NOMO-1 (cell line): ENCODE data around the gene SGCD.

Experiments
- DNase-seq, 2 experiments: peaks; one replicate each; lab custom pipeline; 2025; ENCODE audit not compliant: unreplicated experiment in 2 of 2; lab: John Stamatoyannopoulos, UW

The SGCD gene

DNA sequence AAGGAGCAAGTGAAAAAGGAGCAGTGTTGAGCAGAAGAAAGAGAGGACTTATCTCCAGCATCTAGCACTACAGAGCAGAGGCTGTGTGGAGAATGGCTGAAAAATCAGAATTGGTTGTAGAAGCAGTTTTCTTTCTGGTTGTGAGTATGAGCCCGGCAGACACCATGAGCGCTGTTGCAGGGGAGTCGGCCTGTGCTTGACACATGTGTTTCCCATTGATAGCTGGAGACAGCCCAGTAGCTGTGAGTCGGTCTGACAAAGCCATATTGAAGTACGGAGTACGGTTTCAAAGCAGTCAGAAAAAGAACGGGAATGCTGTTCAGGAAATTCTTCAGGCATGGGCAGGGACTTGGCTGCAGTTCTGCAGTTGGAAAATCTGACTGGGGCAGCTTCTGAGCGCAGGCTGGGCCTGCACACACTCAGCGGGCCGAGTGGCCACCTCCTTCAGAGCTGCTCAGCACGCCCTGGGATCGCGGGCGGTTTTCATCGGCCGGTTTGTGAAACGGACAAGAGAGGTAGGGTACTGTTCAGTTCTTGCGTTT is at the start of gene SGCD:
TSS of gene SGCD (plus strand) at position 447 of the 542 bp plus-strand sequence.
- DNase-seq: no peak

- no peak for DNase-seq
These were observed 49.7 kb upstream of the SGCD start for GRCh38 chr5:156277290-156277689.

GRCh38 chr5:156295431-156295830 is 31.5 kb upstream of the SGCD start:
- no peak for DNase-seq

- DNase-seq: no peak
These were observed 16.8 kb upstream of the SGCD start for GRCh38 chr5:156310115-156310514.

DNA sequence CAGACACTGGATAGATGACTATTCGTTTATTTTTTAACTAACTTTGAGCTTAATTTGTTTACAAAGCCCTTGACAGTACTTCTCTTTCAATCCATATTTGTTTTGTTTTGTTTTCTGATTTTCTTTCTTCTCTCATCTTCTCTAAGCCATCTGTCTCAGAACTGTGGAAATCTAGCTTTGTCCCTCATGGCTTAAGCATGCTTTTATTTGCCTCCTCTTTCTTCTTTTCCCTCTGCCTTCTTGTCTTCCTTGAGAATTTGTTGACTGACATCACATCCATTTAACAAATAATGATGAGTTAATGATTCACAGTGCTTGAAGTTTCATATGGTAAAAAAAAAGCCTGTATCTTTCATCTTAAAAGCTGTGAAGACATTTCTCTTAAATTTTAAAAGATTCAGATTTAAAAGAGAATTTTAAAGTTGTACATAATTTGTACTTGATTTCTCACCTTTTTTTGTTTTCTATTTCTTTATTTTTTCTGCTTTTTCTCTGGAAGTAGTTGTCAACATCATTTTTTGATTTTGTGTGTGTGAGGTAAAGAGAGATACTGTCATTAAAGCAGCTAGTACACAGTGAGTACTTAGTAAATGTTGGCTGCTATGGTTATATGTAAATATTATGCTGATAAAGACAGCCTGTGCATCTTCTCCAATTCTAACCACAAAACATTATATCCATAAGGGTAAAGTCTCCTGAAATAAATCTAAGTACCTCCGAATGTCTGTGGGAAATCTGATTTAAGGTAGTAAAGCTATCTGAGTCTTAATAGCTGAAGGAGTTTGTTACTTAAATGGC is 13.9 kb upstream of the SGCD start:
- no peak for DNase-seq

DNA sequence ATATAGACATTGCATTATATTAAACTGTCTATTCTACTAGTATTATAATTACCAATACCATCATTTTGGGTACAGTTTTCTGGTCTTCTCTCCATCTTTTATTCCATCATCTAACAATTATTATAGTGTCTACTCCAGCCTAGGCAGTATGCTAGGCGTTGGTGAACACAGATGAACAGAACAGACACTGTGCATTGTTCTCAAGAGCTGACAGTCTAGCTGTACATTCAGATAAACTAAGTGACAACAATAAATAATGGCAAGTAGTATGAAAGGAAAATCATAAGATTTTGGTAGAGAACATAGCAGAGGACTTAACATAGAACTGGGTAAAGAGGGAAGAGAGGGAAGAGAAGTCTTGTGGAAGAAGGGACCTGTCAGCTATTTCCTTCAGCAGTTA is 12.5 kb upstream of the SGCD start:
- no peak for DNase-seq

GRCh38 chr5:156322666-156323065 is 4.3 kb upstream of the SGCD start:
- DNase-seq: no peak

GRCh38 chr5:156327296-156327695 is 332 bp downstream of the SGCD start:
- no peak for DNase-seq

GRCh38 chr5:156328161-156328560 is 1.2 kb downstream of the SGCD start:
- DNase-seq: no peak

DNA sequence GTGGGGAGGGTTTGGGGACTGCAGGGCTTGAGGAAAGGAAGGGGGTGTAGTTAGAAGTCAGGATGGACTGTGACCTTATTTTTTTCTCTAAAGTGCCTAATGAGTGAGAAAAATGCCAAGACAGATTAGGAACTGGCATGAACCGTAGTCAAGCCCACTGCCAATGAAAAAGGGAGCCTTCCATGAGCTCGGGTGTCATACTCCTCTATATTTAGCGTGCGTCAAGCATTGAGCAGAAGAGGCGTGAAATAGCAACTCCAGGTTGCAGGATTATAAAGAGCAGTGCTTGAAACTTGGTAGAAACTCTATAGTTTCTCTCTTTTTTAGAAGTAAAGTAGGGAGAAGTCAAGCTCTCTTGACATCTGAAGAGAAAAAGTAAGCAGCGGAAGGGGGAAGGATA is 1.8 kb downstream of the SGCD start:
- DNase-seq: no peak

GRCh38 chr5:156329171-156329611 is 2.2 kb downstream of the SGCD start:
- no peak for DNase-seq

DNA sequence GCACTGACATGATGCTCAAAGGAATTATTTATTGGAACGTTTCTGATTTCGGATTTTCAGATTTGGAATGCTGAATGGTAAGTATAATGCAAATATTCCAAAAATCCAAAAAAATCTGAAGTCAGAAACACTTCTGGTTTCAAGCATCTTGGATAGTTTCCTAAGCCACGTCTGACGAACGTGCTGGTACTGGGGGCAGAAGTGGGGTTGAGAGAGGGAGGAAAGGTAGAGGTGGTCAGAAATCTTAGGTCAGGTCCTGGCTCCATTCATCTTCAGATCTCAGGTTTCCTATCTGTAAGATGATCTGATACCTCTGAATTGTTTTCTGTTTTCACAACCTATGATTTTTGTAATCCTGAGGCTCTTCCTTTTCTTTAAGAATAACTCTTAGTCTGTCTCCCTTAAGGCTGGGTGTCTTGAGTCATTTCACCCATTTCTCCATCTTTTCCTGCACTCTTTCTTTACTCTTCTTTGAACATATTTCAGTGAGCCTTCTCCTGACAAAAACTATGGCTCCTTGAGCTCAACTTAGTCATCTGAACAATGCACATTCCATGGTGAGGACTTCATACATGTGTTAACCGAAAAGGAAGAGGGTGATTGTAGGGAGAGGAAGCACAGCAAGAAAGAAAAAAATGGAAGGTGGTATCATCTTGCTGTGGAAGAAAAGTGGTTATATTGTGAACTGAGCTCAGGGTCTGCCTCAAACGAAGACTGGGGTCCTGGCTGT is 3.3 kb downstream of the SGCD start:
- no peak for DNase-seq

- no peak for DNase-seq
These were observed 4.2 kb downstream of the SGCD start for GRCh38 chr5:156331181-156331580.

GRCh38 chr5:156331845-156332244 is 4.9 kb downstream of the SGCD start:
- no peak for DNase-seq

- DNase-seq: no peak
These were observed 5.3 kb downstream of the SGCD start for GRCh38 chr5:156332245-156332644.

- no peak for DNase-seq
These were observed 12.3 kb downstream of the SGCD start for GRCh38 chr5:156339139-156339841.

- DNase-seq: no peak
These were observed 13.9 kb downstream of the SGCD start for GRCh38 chr5:156340893-156341292.

DNA sequence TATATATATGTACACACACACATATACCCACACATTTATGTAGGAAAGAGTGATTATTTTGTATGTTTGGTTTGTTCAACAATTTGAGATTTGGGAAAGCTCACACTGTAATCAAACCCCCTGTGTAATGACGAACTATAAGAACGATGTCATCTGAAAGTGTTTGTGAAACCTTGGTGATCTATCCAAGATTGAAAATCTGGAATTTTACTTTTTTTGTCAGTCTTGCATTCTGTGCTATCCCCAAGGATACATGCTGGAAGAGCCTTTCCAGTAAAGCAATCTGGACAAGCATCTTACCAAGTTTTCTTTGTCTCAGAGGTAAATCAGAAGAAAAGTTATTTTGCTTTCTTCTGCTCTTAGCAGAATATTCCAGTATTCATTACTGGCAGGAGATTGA is 23.3 kb downstream of the SGCD start:
- no peak for DNase-seq

- no peak for DNase-seq
These were observed 24.5 kb downstream of the SGCD start for GRCh38 chr5:156351423-156351822.

DNA sequence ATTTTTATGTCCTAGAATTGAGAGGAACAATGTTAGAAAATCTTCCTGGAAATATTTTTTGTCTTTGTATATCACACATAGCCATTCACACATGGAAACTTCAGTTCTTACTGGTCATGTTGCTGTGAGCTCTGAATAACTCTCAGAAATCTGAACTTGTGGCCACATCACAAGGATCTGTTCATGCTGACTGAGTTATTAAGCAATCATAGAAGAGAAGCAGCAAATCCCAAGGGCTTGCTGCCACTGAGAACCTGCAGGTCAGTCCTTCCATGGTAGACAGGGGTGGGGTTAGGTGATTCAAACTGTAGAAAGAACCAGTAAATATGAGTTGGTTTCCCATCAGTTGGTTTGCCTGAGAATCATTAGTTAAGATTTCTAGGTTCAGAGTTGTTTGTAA is 27.6 kb downstream of the SGCD start:
- no peak for DNase-seq

DNA sequence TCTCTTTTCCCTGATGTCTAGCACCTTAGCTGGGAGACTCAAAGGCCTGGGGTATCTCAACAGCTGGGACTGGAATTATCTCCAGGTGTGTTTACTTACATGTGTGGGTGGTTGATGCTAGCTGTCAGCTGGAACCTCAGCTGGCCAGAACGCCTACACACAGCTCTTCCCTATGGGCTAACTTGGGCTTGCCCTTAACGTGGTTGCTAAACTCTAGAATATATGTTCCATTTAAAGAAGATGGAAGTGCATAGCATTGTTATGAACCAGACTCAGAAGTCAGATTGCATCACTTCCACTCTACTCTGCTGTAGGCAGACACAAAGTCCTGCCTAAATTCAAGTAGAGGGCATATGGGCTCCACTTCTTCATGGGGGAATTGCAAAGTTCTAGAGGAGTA is 29.3 kb downstream of the SGCD start:
- no peak for DNase-seq
